A549 (cell line): Measurements from ENCODE around the gene LIPN. TPM values are rescaled to one million over a fixed set of nuclear protein-coding genes. Genes with fewer than 3 reads are reported as not detected.
A peak's percentile ranks its signal among the peaks of the same experiment; 100 is the strongest.

Source experiments
- ATAC-seq, 2 experiments: fragments of 200-7000 bp in 1 of 2; fragments of >200 bp in 1 of 2; cut with Nextera tagmentation in 1 of 2; cut with Tn5 transposase in 1 of 2; 3 replicates each; pipeline versions ENCODE4 v1.8.0 to v1.9.1; 2018 to 2020; ENCODE audit warnings: mild to moderate bottlenecking in 1 of 2, moderate library complexity in 1 of 2
- CTCF ChIA-PET: fragments of 300-600 bp; sonication (Branson Sonifier 250); formaldehyde crosslinking; extraction: SDS; loops from one replicate; lab custom pipeline; 2021; ENCODE audit warnings: antibody characterized with exemption, inconsistent platforms; lab: Yijun Ruan, JAX
- POLR2A ChIA-PET: fragments of 350-600 bp; formaldehyde crosslinking; extraction: SDS; loops from one replicate; lab custom pipeline; 2021; ENCODE audit warnings: antibody characterized with exemption, inconsistent platforms; lab: Yijun Ruan, JAX
- DNase-seq, 2 experiments: peaks; one replicate each; pipeline versions ENCODE4 v3.0.0 to v3.0.0-alpha.2; 2011 to 2016; ENCODE audit warnings: low read depth in 1 of 2, low spot score in 1 of 2
- FAIRE-seq: peaks from 2 replicates; lab custom pipeline; 2011; peaks lifted over from hg19 to GRCh38; lab: Jason Lieb, UNC
- H3K27ac ChIP-seq, 2 experiments: fragments of >200 bp; sonication (Bioruptor Twin); formaldehyde crosslinking; 3 replicates each; pipeline ENCODE4 v1.5.1; 2016 to 2017
- H3K4me1 ChIP-seq: fragments of >200 bp; sonication (Bioruptor Twin); formaldehyde crosslinking; 3 replicates; pipeline ENCODE4 v1.6.1; 2016
- H3K4me2 ChIP-seq: fragments of >200 bp; sonication (Bioruptor Twin); formaldehyde crosslinking; 3 replicates; pipeline ENCODE4 v1.6.1; 2016
- H3K4me3 ChIP-seq: fragments of >200 bp; sonication (Bioruptor Twin); formaldehyde crosslinking; 3 replicates; pipeline ENCODE4 v1.5.1; 2016
- H3K9me3 ChIP-seq: fragments of >200 bp; sonication (Bioruptor Twin); formaldehyde crosslinking; 3 replicates; pipeline ENCODE4 v1.6.1; 2016
- CEBPB ChIP-seq, 2 experiments: fragments of >200 bp in 1 of 2; sonication (Bioruptor Twin) in 1 of 2; formaldehyde crosslinking in 1 of 2; IDR thresholded peaks; 2 replicates each; pipeline ENCODE4 v1.6.1; 2012 to 2016
- CHD2 ChIP-seq: fragments of 150-350 bp; IDR thresholded peaks from 2 replicates; pipeline ENCODE4 v1.6.1; 2014; ENCODE audit warnings: low read length; ENCODE audit not compliant: partially characterized antibody
- CTCF ChIP-seq: fragments of >200 bp; sonication (Bioruptor Twin); formaldehyde crosslinking; IDR thresholded peaks from 3 replicates; pipeline ENCODE4 v1.5.1; 2016
- EP300 ChIP-seq, 2 experiments: fragments of >200 bp; sonication (Bioruptor Twin); formaldehyde crosslinking; IDR thresholded peaks; 2 replicates in 1 of 2; 3 replicates in 1 of 2; pipeline ENCODE4 v1.6.1; 2016 to 2017
- FOSB ChIP-seq: fragments of 250-450 bp; sonication (Bioruptor Pico); IDR thresholded peaks from 2 replicates; pipeline ENCODE4 v1.5.0; 2020; ENCODE audit warnings: mild to moderate bottlenecking, moderate library complexity
- FOSL2 ChIP-seq, 2 experiments: fragments of 450-650 bp in 1 of 2; fragments of >200 bp in 1 of 2; sonication (Bioruptor Twin) in 1 of 2; formaldehyde crosslinking; IDR thresholded peaks; 2 replicates each; pipeline versions ENCODE4 v1.5.0 to v1.6.1; 2016 to 2020; ENCODE audit warnings: mild to moderate bottlenecking in 1 of 2, moderate library complexity in 1 of 2
- HEYL ChIP-seq: fragments of 250-450 bp; sonication (Bioruptor Pico); IDR thresholded peaks from 2 replicates; pipeline ENCODE4 v1.8.0; 2021; ENCODE audit warnings: mild to moderate bottlenecking, moderate library complexity
- HMGXB4 ChIP-seq: fragments of 250-450 bp; sonication (Bioruptor Pico); IDR thresholded peaks from 2 replicates; pipeline ENCODE4 v1.5.0; 2021; ENCODE audit warnings: mild to moderate bottlenecking, moderate library complexity, borderline replicate concordance
- JUNB ChIP-seq: fragments of >200 bp; sonication (Bioruptor Twin); formaldehyde crosslinking; IDR thresholded peaks from 2 replicates; pipeline ENCODE4 v1.6.1; 2016
- KDM5A ChIP-seq: fragments of 200-600 bp; sonication (generic); IDR thresholded peaks from 2 replicates; pipeline ENCODE4 v1.6.1; 2016; ENCODE audit warnings: antibody characterized with exemption, mild to moderate bottlenecking
- MYC ChIP-seq: IDR thresholded peaks from 2 replicates; pipeline ENCODE4 v1.6.1; 2012; ENCODE audit warnings: mild to moderate bottlenecking, inconsistent platforms, low read length, improper control_type of control experiment, borderline replicate concordance
- NPAS2 ChIP-seq: fragments of 250-450 bp; sonication (Bioruptor Pico); IDR thresholded peaks from 2 replicates; pipeline ENCODE4 v1.8.0; 2022; ENCODE audit warnings: mild to moderate bottlenecking, moderate library complexity, borderline replicate concordance
- NR3C1 ChIP-seq: fragments of >200 bp; sonication (Bioruptor Twin); formaldehyde crosslinking; IDR thresholded peaks from 3 replicates; pipeline ENCODE4 v1.6.1; 2017
- POLR2A ChIP-seq: IDR thresholded peaks from 2 replicates; pipeline ENCODE4 v1.6.1; 2012; ENCODE audit warnings: mild to moderate bottlenecking, low read length
- POLR2AphosphoS2 ChIP-seq: conservative IDR thresholded peaks from 2 replicates; pipeline ENCODE4 v1.6.1; 2012; ENCODE audit warnings: low read length, improper control_type of control experiment, inconsistent platforms
- RAD21 ChIP-seq, 2 experiments: fragments of >200 bp in 1 of 2; sonication (Bioruptor Twin) in 1 of 2; formaldehyde crosslinking in 1 of 2; IDR thresholded peaks in 1 of 2; conservative IDR thresholded peaks in 1 of 2; 2 replicates in 1 of 2; 3 replicates in 1 of 2; pipeline ENCODE4 v1.6.1; 2012 to 2018; ENCODE audit warnings: inconsistent platforms in 1 of 2
- RNF2 ChIP-seq: fragments of 200-600 bp; sonication (generic); IDR thresholded peaks from 2 replicates; pipeline ENCODE4 v1.6.1; 2016; ENCODE audit warnings: low read depth, mild to moderate bottlenecking, antibody characterized with exemption, moderate library complexity, borderline replicate concordance
- SMC3 ChIP-seq: fragments of >200 bp; sonication (Bioruptor Twin); formaldehyde crosslinking; IDR thresholded peaks from 3 replicates; pipeline ENCODE4 v1.6.1; 2018; ENCODE audit warnings: inconsistent platforms
- TFCP2L1 ChIP-seq: fragments of 250-450 bp; sonication (Bioruptor Pico); IDR thresholded peaks from 2 replicates; pipeline ENCODE4 v1.5.0; 2021; ENCODE audit warnings: mild to moderate bottlenecking
- TP53 ChIP-seq: fragments of 250-450 bp; sonication (Bioruptor Pico); IDR thresholded peaks from 2 replicates; pipeline ENCODE4 v1.5.0; 2021; ENCODE audit warnings: mild to moderate bottlenecking, moderate library complexity
- USF2 ChIP-seq: fragments of 450-650 bp; IDR thresholded peaks from 2 replicates; pipeline ENCODE4 v1.6.1; 2014; ENCODE audit warnings: antibody characterized with exemption
- WGBS: methylation state at CpG from one replicate; pipeline ENCODE4 v1.1.6; 2017; ENCODE audit errors: missing lambda C conversion rate; 5-methylcytosine and 5-hydroxymethylcytosine counted together
- polyA plus RNA-seq, 4 experiments: library from polyadenylated mRNA; depleted of rRNA in 3 of 4; stranded (reverse); fragments of >200 nt; fragmentation: RNase III in 1 of 4; extraction: RNeasy Plus Mini Kit Qiagen cat#74134 plus additional on column Dnase treatment in 1 of 4; gene quantifications; 2 replicates in 3 of 4; 3 replicates in 1 of 4; pipeline ENCODE4 v1.2.3, GENCODE V29; 2011 to 2017
- TF ChIP-seq, protein P1 (sequence below): IDR thresholded peaks from 2 replicates; pipeline ENCODE4 v1.6.1; 2012

The LIPN gene
- polyA plus RNA-seq, 2 of the 4 experiments (the other 2 are of a cell fraction), result not detected

DNA sequence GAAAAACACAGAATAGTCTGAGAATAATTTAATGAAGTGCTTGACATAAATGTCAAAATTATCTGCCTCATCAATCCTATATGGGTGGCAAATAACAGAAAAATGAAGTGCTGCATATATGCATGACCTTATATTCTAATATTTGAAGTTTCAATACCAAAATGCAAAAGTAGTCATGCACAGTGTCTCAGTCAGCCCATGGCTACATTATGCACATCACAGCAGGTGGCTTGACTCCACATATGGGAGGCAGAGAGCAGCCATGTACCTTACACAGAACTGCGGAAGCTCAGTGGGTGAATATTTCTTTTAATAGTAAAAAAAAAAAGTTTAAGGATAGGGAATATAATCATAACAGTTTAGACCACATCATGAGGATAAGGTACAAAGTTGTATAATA is 17.4 kb upstream of the LIPN start (continued):
- TF ChIP-seq CTCF, result no peak

DNA sequence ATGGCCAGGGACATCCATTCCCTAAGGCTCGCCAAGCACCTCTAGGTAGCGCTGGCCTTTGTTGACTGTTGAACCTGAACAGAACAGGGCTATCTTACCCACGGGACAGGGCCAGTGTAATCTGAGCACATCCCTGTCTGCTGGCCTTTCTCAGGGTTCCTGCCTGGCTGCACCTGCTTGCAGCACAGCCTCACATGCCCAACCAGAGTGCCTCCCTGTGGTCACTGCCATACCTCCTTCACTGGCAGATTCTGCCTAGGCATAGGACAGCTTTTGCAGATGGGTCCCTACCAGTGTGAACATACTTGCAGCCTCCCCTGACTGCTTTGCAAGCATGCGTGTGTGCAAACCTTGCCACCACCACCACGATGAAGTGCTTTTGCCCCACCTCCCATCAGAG is 15.8 kb upstream of the LIPN start:
- H3K4me1 ChIP-seq, result no peaks in the 10 kb centered on the region
- no peaks in the 10 kb centered on the region; the same call in 2 of the 3 replicates for H3K9me3 ChIP-seq
- ChIA-PET POLR2A (no interaction called here), CTCF (interaction anchor here (1.1 kb wide), 1 partner anchor 9 kb away, joined by 3 read pairs; no protein-coding TSS in a partner anchor)
- peak; percentile 54 to 70; a peak in 3 of 6 replicates for ATAC-seq
- H3K4me2 ChIP-seq, result no peak overlapping the region
- TF ChIP-seq RNF2 (no peak), SMC3 (0 out of 3 replicates have a peak, but pooled peaks have one; percentile 9), POLR2AphosphoS2 (no peak), MYC (no peak), HMGXB4 (CRISPR knock-in tag) (no peak), NPAS2 (CRISPR knock-in tag) (no peak), NR3C1 (no peak), JUNB (no peak), POLR2A (no peak), TFCP2L1 (no peak), FOSL2 (IDR thresholded peaks at IDR 0.05) (no peak), FOSL2 (CRISPR knock-in tag; IDR thresholded peaks at IDR 0.05) (no peak), CEBPB (IDR thresholded peaks at IDR 0.05) (no peak), KDM5A (no peak), EP300 (IDR thresholded peaks at IDR 0.05) (no peak), RAD21 (conservative IDR thresholded peaks at IDR 0.05 in 1 of 2, IDR thresholded peaks at IDR 0.05 in 1 of 2) (peak in 1 of 2 experiments; percentile 44; a peak in 3 of 5 replicates), HEYL (CRISPR knock-in tag) (no peak)
- TF ChIP-seq, all 56 proteins: peak for 2
- no peak overlapping the region for H3K4me3 ChIP-seq
- 71% methylated on average over 4 of the region's 5 CpGs for WGBS
- no peak overlapping the region for H3K27ac ChIP-seq
- DNase-seq (peak in 1 of 2 experiments; percentile 24), FAIRE-seq (no peak)

DNA sequence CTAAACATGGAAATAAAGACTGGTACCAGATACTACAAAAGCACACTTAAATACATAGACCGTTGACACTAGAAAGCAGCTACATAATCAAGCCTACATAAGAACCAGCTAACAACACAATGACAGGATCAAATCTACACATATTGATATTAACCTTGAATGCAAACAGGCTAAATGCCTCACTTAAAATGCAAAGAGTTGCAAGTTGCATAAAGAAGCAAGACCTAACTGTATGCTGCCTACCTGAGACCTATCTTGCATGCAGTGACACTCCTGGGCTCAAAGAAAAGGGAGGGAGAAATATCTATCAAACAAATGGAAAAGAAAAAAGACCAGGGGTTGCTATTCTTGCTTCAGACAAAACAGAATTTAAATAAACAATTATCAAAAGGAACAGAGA is 14.2 kb upstream of the LIPN start:
- Histone ChIP-seq H3K4me1 (no peaks in the 10 kb centered on the region), H3K4me3 (no peak overlapping the region), H3K4me2 (no peak overlapping the region), H3K27ac (no peak overlapping the region), H3K9me3 (no peaks in the 10 kb centered on the region; the same call in 2 of the 3 replicates)
- ATAC-seq, result no peak
- TF ChIP-seq EP300 (IDR thresholded peaks at IDR 0.05) (no peak), FOSB (CRISPR knock-in tag) (no peak), USF2 (no peak), CTCF (no peak), CHD2 (no peak), TP53 (CRISPR knock-in tag) (no peak)
- TF ChIP-seq, protein P1, sequence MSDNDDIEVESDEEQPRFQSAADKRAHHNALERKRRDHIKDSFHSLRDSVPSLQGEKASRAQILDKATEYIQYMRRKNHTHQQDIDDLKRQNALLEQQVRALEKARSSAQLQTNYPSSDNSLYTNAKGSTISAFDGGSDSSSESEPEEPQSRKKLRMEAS, result no peak
- ChIA-PET POLR2A (no interaction called here), CTCF (interaction anchor here (1.0 to 1.5 kb wide), 3 partner anchors 17 to 57 kb away, joined by 3 read pairs; no protein-coding TSS in a partner anchor)
- WGBS, result 8% methylated on average over 1 of the region's 1 CpG
- no peak for DNase-seq
- no peak for FAIRE-seq
